TTC549 (cell line): ENCODE results near the gene LIMK1.
"Not testable (repeated sequence)": the region's sequence is repeated elsewhere in the genome, so short reads cannot be mapped to it uniquely, and the experiment has no call there.

Source experiments
- FAIRE-seq: peaks from 2 replicates; lab custom pipeline; 2012; peaks lifted over from hg19 to GRCh38; lab: Jason Lieb, UNC

The LIMK1 gene

DNA sequence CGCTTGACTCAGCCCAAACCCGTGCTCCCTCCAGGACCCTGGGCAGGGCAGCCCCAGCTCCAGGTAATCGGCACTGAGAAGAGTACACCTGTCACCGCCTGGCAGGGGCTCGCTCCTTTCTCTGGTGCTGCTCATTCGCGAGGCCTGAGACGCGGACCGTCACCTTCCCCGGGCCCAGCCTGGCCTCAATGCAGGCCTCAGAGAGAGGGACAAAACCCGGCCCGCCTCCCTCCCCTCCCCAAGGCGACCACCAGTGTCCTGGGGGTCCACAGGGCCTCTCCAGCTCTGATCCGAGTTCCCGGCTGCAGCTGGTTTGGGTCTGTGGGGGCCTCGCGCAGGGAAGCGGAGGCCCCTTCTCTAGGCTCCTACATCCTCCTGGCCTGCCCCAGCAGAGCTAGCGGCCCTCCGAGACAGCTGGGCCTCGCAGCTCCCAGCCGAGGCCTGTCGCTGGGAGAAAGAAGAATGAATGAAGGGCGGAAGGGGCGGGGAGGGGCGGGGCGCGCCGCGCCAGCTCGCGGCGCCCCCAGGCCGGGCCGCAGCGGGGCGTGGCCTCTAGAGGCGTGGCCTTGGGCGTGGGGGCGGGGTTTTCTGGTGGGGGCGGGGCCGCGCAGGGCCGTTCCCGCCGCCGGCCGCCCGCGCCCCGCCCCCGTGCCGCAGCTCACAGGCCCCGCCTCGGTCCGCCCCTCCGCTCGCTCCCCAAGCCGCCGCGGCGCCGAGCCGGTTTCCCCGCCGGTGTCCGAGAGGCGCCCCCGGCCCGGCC lies at the start of gene LIMK1:
Gene LIMK1 (plus strand): TSS at position 688 of the 760 bp plus-strand sequence. CDS start 187 bp downstream, outside the sequence.
- no peak for FAIRE-seq

- no peak for FAIRE-seq
These were observed 46.0 kb upstream of the LIMK1 start for GRCh38 chr7:74037609-74038008.

- FAIRE-seq: no peak
These were observed 45.2 kb upstream of the LIMK1 start for GRCh38 chr7:74038194-74038961.

GRCh38 chr7:74039337-74039736 lies 44.3 kb upstream of the LIMK1 start:
- FAIRE-seq: no peak

DNA sequence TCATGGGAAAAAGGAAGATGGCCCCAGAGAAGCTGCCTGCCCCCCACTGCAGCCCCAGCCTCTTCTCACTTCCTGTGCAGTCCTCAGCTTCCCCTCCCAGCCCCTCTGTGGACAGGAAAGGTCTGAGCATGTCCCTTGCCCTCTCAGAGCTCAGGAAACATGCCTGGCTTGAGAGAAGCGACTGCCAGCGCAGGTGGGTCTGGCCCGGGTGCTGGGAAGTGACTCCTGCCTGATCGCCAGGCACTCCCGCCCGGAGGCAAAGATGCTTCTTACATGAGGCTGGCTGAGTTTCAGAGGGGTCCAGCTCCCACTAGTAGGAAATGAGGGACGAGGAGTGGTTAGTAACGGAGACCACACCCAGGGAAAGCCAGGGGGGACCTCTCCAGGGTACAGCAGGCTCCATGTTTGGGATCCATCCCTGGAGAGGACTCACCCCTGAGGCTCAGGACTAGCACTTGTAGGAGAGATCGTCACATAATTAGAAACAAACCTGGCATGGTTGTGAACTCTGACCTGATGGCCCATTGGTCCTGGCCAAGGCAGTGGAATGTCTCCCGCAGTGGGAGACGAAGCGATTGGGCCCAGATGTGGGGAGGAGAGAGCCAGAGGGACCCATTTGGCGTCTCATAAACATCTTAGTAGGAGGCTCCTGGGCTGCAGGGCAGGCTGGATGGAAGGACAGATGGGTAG lies 43.4 kb upstream of the LIMK1 start:
- no peak for FAIRE-seq

- FAIRE-seq: no peak
These were observed 42.6 kb upstream of the LIMK1 start for GRCh38 chr7:74040791-74041520.

- no peak for FAIRE-seq
These were observed 40.7 kb upstream of the LIMK1 start for GRCh38 chr7:74042746-74043522.

- FAIRE-seq: no peak
These were observed 40.1 kb upstream of the LIMK1 start for GRCh38 chr7:74043523-74043951.

GRCh38 chr7:74044366-74045350 lies 38.9 kb upstream of the LIMK1 start:
- FAIRE-seq: no peak

GRCh38 chr7:74046581-74046980 lies 37.0 kb upstream of the LIMK1 start:
- FAIRE-seq: not testable (repeated sequence)

DNA sequence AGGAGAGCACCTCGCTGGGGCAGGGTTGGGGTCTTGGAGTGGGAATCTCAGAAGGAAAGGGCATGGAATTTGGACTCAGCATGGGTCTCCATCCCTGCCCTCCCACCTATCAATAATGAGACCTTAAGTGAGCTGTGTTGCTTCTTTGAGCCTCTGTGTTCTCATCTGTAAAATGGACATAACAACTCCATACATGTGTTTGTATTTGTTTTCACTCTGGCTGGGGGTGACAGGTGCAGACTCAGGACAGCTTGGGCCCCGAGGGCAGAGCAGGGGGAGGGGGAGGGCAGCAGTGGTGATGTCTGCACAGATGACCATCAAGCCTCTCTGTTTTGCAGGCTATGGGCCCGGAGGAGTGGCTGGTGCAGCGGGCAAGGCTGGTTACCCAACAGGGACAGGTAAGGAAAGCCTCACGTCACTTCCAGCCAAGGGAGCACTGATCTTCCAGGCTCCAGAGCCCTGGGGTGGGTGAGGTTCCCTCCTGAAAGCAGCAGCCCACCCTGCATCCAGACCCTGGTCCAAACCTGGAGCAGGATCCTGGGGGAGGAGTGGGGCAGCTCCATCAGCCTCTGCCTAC lies 35.7 kb upstream of the LIMK1 start:
- FAIRE-seq: no peak

DNA sequence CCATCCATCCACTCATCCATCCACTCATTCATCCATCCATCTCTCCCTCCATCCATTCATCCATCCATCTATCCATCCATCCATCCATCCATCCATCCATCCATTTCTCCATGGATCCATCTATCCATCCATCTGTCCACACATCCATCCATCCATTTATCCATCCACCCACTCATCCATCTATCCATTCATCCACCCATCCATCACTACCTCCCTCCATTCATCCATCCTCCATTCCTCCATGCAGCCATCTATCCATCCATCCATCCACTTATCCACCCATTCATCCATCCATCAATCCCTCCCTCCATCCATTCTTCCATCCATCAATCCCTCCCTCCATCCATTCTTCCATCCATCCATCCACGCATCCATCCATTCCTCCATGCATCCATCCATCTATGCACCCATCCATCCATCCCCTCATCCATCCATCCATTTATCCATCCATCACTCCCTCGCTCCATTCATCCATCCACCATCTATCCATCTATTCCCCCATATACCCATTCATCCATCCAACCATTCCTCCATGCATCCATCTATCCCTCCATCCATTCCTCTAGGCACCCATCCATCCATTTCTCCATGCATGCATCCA lies 34.5 kb upstream of the LIMK1 start:
- FAIRE-seq: no peak

DNA sequence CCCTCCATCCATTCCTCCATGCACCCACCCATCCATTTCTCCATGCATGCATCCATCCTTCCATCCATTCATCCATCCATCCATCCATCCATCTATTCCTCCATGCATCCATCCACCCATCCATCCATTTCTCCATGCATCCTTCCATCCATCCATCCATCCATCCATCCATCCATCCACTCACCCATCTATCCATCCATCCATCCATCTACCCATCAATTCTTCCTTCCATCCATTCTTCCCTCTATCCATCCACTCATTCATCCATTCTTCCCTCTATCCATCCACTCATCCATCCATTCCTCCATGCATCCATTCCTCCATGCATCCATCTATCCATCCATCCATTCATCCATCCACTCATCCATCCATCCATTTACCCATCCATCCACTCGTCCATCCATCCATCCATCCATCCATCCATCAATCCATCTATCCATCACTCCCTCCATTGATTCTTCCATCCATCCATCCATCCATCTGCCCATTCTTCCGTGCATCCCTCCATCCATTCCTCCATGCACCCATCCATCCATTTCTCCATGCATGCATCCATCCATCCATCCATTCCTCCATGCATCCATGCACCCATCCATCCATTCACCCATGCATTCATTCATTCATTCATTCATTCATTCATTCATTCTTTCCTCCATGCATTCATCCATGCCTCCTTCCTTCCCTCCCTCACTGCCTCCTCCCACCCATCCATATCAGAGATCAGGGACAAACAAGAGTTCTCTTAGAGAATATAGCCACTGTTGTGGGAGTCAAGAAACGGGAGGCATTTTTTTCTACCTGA lies 33.4 kb upstream of the LIMK1 start:
- no peak for FAIRE-seq

GRCh38 chr7:74051193-74051592 lies 32.4 kb upstream of the LIMK1 start:
- FAIRE-seq: no peak

DNA sequence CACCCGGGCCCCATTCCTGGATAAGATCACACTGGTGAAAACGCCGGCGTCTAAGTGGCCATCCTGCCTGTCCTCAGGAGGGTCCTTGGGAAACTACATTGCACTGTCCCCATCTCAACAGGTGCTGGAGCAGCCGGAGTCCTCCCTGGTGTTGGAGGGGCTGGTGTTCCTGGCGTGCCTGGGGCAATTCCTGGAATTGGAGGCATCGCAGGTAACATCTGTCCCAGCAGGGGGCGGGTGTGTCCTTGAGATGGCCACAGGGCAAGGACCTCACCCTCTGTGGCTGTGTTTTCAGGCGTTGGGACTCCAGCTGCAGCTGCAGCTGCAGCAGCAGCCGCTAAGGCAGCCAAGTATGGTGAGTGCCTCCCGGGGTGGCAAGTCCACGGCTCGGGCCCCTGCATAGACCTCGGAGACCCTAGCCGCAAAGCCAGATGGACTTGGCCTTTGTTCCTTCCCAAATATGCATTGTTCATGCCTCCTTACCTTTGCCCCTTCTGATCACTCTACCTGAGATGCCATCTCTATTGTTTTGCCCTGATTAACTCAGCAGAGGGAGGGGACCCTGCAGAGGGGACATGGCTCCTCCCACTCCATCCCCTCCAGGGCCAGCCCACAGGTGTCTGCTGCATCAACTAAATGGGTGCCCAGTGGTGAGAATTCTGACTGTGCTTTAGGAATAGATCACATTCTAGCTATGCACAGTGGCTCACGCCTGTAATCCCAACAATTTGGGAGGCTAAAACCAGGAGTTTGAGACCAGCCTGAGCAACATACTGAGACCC lies 31.8 kb upstream of the LIMK1 start:
- FAIRE-seq: no peak

DNA sequence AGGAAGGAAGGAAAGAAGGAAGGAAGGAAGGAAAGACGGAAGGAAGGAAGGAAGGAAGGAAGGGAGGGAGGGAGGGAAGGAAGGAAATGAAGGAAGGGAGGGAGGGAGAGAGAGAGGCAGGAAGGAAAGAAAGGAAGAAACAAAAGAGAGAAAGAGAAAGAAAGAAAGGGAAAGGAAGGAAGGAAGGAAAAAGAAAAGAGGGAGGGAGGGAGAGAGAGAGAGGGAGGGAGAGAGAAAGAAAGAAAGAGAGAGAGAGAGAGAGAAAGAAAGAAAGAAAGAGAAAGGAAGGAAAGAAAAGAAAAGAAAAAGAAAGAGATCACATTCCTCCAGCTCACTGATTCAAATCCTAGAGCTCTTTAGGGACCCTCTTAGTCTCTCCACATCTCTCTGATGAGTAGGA lies 31.0 kb upstream of the LIMK1 start:
- no peak for FAIRE-seq

- no peak for FAIRE-seq
These were observed 29.9 kb upstream of the LIMK1 start for GRCh38 chr7:74053589-74054186.
